ENCODE measurements around the gene SOX4.

SOX4 gene

DNA sequence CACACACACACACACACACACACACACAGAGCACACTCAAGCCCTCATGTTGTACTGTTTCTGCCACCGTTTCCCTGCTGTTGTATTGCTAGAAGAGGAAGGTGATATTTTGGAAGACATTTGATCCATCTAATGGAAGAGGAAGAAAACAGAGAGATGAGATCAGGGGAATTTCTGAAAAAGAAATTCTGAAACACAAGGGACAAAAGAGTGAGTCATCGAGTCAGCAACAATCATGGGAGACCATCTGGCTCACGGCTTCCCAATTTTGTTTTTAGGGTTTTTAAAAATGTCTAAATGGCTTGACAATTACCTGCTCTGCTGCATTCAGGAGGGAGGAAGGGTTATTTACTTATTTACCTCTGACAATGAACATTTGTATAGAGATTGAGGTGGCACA lies 22.0 kb downstream of the SOX4 start:
- peak; percentile 96 for DNase-seq

DNA sequence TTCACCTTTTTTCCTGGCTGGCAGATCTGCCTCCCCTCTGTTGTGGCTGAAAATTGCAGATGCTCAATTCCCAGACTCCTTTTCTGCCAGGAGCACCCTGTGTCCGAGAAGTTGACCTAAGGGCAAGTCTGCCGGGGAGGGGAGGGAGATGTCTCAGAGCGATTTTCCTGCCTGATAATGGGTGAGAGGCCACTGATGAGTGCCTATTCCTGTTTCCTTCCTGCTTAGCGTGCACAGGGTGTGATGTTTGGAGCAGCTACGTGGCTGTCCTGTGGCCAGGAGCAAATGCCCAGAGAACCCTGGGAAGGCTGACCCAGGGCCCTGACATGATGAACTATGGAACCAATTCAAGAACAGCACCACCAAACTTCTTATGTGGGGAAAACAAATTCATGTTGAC lies 22.5 kb downstream of the SOX4 start:
- DNase-seq = no peak

DNA sequence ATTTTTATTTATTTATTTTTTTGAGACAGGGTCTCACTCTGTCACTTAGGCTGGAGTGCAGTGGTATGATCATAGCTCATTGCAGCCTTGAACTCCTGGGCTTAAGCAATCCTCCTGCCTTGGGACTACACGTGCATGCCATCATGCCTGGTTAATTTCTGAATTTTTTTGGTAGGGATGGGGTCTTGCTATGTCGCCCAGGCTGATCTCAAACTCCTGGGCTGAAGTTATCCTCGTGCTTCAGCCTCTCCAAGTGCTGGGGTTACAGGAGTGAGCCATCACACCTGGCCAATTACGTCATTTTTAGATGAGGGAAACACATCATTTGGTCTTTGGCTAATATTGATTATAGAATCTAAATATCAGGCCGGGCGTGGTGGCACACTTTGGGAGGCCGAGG lies 32.1 kb downstream of the SOX4 start:
- DNase-seq = no peak

DNA sequence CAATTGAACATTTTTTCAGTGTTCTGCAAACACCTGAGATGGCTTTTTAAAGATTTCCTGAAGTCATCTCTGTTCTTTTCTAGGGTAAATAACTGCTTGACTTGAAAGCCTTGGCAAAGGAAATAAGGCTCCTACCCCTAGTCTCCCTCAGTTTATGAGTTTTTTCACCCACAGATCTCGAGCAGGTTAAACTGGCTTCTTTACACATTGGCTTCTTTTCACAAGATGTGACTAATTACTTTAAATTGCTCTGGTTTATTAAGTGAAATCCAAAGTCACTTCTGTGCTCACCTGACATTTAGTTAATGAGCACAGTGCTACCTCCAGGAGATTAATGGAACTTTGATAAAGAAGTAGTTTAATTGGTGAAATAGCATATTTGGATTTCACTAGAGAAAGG lies 33.2 kb downstream of the SOX4 start:
- no peak for DNase-seq

DNA sequence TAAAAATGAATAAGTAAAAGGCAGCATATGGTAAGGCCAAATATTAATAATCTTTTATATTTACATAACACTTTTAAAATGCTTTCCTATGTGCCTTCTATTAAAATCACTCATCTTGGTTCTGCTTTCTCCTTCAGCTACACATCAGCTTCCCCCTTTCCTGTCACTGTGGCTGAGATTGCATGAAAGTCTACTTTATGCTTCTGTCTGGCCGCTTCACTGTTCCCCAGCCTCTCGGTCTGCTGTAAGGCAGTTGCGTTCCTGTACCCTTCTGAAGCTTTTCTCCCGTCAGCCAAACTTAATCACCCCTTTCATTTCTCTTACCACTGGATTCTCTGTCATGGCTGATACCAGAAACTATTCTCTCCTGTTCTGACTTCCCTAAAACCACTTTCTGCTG lies 34.6 kb downstream of the SOX4 start:
- DNase-seq = no peak

DNA sequence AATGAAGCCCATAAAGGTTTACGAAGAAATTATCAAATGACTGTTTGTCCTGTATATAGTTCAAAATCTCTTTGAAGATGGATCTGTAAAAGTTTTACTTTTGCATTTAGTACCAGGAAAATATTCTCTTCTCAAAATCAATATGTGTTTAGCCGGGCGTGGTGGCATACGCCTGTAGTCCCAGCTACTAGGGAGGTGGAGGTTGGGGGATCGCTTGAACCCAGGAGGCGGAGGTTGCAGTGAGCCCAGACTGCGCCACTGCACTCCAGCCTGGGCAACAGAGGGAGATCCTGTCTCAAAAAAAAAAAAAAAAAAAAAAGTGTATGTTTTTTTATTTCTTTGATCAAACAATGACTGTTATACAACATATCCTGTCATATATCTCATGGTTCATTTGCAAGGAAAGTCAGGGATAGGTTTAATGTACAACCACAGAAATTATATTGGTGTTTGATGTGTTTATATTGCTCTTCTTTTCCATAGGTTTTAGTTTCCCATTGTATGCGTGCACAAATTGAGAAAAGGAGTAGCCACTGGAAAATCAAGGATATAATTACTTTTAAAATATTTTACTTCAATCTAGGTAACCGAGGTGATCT lies 40.1 kb downstream of the SOX4 start:
- no peak for DNase-seq

DNA sequence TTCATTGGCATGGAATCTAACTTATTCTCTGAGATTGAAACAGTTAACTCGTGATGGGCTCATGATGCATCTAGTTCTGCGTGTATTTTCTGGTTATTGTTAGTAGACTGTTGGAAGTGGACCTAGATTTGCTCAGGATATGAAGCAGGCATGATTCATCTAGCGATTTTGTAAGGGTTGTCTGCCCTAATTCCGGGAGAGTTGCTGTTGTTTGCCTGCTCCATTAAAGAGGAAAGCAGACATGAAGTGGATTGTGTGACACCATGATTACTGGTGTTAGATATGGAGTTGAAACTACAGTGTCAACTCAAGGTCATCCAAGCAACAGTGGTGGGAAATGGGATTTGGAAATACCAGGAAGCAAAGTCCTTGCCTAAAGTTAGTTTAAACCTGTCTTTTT lies 41.0 kb downstream of the SOX4 start:
- no peak for DNase-seq

DNA sequence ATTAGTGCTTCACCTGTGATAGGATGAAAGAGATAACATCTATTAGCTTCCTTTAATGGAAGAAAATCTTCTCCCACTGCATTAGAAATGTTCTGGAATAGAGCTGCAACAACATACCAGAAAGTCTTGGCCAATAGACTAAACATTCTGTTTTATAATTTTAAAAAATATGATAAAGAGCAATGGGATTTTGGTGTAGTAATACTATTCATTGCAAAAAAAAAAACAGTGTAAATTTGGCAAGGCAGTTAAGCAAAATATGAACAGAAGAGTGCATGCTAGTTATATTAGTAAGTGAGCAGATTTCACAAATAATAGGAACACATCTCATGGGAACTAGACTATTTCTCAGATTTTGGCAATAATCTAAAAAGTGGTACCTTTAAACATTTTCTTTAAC lies 43.3 kb downstream of the SOX4 start:
- no peak for DNase-seq

DNA sequence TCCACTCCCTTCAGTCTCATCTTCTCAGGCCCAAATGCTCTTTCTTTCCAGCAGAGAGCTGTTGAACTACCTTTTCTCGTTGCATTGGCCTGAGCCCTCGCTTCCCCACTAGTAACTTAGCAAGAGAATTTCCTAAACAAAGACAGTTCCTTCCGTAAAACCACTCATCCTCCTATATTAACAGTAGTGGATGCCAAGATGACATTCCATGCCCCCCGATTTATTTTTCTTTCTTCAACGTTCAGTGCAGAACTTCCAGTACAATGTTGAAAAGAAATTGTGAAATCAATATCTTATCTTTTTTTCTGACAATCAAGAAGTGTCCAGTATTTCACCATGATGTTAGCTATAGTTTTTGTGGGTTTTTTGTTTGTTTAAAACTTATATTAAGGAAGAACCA lies 45.8 kb downstream of the SOX4 start:
- DNase-seq = no peak

Data from NCI-H2171 treated with DMSO at 0.1 percent for 48 hours (cell line).